ENCODE measurements around the gene CLIP2.

Gene CLIP2

GRCh38 chr7:74266191-74266963 lies 22.8 kb upstream of the CLIP2 start:
- Histone ChIP-seq H3K4me3 (ENCODE audit: severe bottlenecking) (no peak overlapping the region), H3K4me1 (ENCODE audit: insufficient read depth, poor library complexity, severe bottlenecking) (no peaks in the 10 kb centered on the region), H3K36me3 (ENCODE audit: low read depth) (no peaks in the 10 kb centered on the region), H3K9me3 (ENCODE audit: severe bottlenecking) (no peaks in the 10 kb centered on the region), H3K27ac (ENCODE audit: poor library complexity, severe bottlenecking) (no peak overlapping the region), H3K27me3 (ENCODE audit: insufficient read depth, poor library complexity, severe bottlenecking) (no peaks in the 10 kb centered on the region)
- DNase-seq (ENCODE audit: low spot score), result no peak
- no peak for ATAC-seq (ENCODE audit: low read depth)
- TF ChIP-seq, protein P1, sequence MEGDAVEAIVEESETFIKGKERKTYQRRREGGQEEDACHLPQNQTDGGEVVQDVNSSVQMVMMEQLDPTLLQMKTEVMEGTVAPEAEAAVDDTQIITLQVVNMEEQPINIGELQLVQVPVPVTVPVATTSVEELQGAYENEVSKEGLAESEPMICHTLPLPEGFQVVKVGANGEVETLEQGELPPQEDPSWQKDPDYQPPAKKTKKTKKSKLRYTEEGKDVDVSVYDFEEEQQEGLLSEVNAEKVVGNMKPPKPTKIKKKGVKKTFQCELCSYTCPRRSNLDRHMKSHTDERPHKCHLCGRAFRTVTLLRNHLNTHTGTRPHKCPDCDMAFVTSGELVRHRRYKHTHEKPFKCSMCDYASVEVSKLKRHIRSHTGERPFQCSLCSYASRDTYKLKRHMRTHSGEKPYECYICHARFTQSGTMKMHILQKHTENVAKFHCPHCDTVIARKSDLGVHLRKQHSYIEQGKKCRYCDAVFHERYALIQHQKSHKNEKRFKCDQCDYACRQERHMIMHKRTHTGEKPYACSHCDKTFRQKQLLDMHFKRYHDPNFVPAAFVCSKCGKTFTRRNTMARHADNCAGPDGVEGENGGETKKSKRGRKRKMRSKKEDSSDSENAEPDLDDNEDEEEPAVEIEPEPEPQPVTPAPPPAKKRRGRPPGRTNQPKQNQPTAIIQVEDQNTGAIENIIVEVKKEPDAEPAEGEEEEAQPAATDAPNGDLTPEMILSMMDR (IDR thresholded peaks at IDR 0.05; ENCODE audit: poor library complexity, severe bottlenecking), result no peak

GRCh38 chr7:74267756-74268565 lies 21.2 kb upstream of the CLIP2 start:
- Histone ChIP-seq H3K27ac (ENCODE audit: poor library complexity, severe bottlenecking) (no peak overlapping the region), H3K27me3 (ENCODE audit: insufficient read depth, poor library complexity, severe bottlenecking) (no peaks in the 10 kb centered on the region), H3K4me1 (ENCODE audit: insufficient read depth, poor library complexity, severe bottlenecking) (peaks cover 7% of the 10 kb centered on the region), H3K9me3 (ENCODE audit: severe bottlenecking) (no peaks in the 10 kb centered on the region), H3K36me3 (ENCODE audit: low read depth) (no peaks in the 10 kb centered on the region), H3K4me3 (ENCODE audit: severe bottlenecking) (no peak overlapping the region)
- TF ChIP-seq, protein P1 (IDR thresholded peaks at IDR 0.05; ENCODE audit: poor library complexity, severe bottlenecking), result no peak
- DNase-seq (ENCODE audit: low spot score) (no peak), ATAC-seq (ENCODE audit: low read depth) (no peak)

- TF ChIP-seq, protein P1 (IDR thresholded peaks at IDR 0.05; ENCODE audit: poor library complexity, severe bottlenecking), result no peak
- H3K27me3 ChIP-seq (ENCODE audit: insufficient read depth, poor library complexity, severe bottlenecking), result no peaks in the 10 kb centered on the region
- peaks cover 7% of the 10 kb centered on the region for H3K4me1 ChIP-seq (ENCODE audit: insufficient read depth, poor library complexity, severe bottlenecking)
- H3K9me3 ChIP-seq (ENCODE audit: severe bottlenecking), result no peaks in the 10 kb centered on the region
- no peak overlapping the region for H3K27ac ChIP-seq (ENCODE audit: poor library complexity, severe bottlenecking)
- peak; percentile 80 for DNase-seq (ENCODE audit: low spot score)
- no peaks in the 10 kb centered on the region for H3K36me3 ChIP-seq (ENCODE audit: low read depth)
- ATAC-seq (ENCODE audit: low read depth), result peak; percentile 87
- peak overlapping the region; percentile 37 for H3K4me3 ChIP-seq (ENCODE audit: severe bottlenecking)
These were observed 19.4 kb upstream of the CLIP2 start for GRCh38 chr7:74269757-74270277.

GRCh38 chr7:74271742-74272141 lies 17.5 kb upstream of the CLIP2 start:
- peaks cover 7% of the 10 kb centered on the region for H3K4me1 ChIP-seq (ENCODE audit: insufficient read depth, poor library complexity, severe bottlenecking)
- no peaks in the 10 kb centered on the region for H3K27me3 ChIP-seq (ENCODE audit: insufficient read depth, poor library complexity, severe bottlenecking)
- no peaks in the 10 kb centered on the region for H3K9me3 ChIP-seq (ENCODE audit: severe bottlenecking)
- no peak for ATAC-seq (ENCODE audit: low read depth)
- no peak overlapping the region for H3K4me3 ChIP-seq (ENCODE audit: severe bottlenecking)
- no peak for DNase-seq (ENCODE audit: low spot score)
- no peaks in the 10 kb centered on the region for H3K36me3 ChIP-seq (ENCODE audit: low read depth)
- H3K27ac ChIP-seq (ENCODE audit: poor library complexity, severe bottlenecking), result peak overlapping the region; percentile 53
- TF ChIP-seq, protein P1 (IDR thresholded peaks at IDR 0.05; ENCODE audit: poor library complexity, severe bottlenecking), result no peak

Measured in RWPE2 (cell line).